ENCODE data around the gene COLQ.

DNA sequence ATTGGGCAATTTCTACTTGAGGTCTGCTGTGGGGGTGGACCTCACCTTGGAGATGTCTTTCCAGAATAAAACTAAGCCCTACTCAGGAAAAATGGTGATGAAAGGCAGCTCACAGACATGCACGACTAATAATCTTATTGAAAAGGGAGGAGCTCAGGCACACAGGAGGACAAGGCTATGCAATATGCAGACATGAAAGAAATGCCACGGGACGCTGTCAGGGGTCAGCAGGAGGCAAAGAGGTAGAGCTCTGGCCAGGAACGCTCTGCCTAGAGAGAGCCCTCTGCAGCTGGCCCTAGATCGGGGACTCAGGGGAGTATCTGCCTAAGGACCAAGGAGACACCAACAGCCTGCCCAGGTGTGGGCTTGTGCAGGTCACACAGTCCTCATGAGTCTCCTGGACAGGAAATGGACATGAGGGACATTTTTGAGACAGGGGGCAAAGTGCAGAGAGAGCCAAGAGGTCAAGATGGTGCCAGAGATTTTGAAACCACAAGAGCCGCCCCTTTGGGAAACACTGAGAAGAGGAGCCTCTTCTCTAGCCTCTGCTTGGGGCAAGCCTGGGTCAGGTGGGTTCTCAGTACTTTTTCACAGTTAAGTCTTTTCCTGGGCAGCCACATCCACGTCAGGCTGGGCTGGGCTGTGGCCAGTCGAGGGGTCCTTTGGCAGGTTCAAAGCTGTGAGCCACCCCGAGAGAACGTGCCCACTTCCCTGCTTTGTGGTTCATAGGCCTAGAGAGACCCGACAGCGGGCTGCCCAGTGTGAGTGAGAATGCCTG, 70.9 kb downstream of the COLQ start:
- TF ChIP-seq, protein P1, sequence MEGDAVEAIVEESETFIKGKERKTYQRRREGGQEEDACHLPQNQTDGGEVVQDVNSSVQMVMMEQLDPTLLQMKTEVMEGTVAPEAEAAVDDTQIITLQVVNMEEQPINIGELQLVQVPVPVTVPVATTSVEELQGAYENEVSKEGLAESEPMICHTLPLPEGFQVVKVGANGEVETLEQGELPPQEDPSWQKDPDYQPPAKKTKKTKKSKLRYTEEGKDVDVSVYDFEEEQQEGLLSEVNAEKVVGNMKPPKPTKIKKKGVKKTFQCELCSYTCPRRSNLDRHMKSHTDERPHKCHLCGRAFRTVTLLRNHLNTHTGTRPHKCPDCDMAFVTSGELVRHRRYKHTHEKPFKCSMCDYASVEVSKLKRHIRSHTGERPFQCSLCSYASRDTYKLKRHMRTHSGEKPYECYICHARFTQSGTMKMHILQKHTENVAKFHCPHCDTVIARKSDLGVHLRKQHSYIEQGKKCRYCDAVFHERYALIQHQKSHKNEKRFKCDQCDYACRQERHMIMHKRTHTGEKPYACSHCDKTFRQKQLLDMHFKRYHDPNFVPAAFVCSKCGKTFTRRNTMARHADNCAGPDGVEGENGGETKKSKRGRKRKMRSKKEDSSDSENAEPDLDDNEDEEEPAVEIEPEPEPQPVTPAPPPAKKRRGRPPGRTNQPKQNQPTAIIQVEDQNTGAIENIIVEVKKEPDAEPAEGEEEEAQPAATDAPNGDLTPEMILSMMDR (IDR thresholded peaks at IDR 0.05): no peak
- no peak for TF ChIP-seq POLR2A (IDR thresholded peaks at IDR 0.05)

All from heart left ventricle (tissue), 13 donors.